GM13977 (cell line): ENCODE data around the gene ACTMAP.

Experiments
- DNase-seq: peaks from one replicate; pipeline ENCODE4 v3.0.0; 2012; ENCODE audit warnings: low spot score
- CTCF ChIP-seq: IDR thresholded peaks from 2 replicates; pipeline ENCODE4 v1.5.1; 2012; ENCODE audit warnings: mild to moderate bottlenecking, control low read depth; ENCODE audit not compliant: insufficient read depth; ENCODE audit errors: extremely low read depth, missing control alignments
- in situ Hi-C: fragments of 300-500 bp; cut with MboI; formaldehyde crosslinking; loops from one replicate; pipeline ENCODE4 v1.12.0; 2022; ENCODE audit warnings: low sequenced_read_pairs, low pct_unique_long_range_greater_than_20kb, mixed read lengths, inconsistent platforms; ENCODE audit not compliant: unreplicated experiment

Gene ACTMAP

GRCh38 chr19:40762754-40763470 is 12.6 kb upstream of the ACTMAP start:
- in situ Hi-C loops: no loop called here
- no peak for DNase-seq

GRCh38 chr19:40759352-40759751 is 9.1 kb upstream of the ACTMAP start:
- TF ChIP-seq CTCF: no peak
- no peak for DNase-seq
- in situ Hi-C loops: no loop called here

More at GRCh38 chr19:40762754-40763470, 12.6 kb upstream of the ACTMAP start:
- no peak for TF ChIP-seq CTCF

GRCh38 chr19:40758491-40758890 is 8.2 kb upstream of the ACTMAP start:
- TF ChIP-seq CTCF: no peak
- DNase-seq: no peak
- in situ Hi-C loops: no loop called here

- in situ Hi-C loops: no loop called here
- DNase-seq: no peak
- TF ChIP-seq CTCF: no peak
These were observed 6.3 kb upstream of the ACTMAP start for GRCh38 chr19:40756502-40757110.

- no peak for TF ChIP-seq CTCF
- in situ Hi-C loops: no loop called here
These were observed 5.5 kb upstream of the ACTMAP start for GRCh38 chr19:40755791-40756190.

GRCh38 chr19:40755248-40755624 is 5.0 kb upstream of the ACTMAP start:
- TF ChIP-seq CTCF: no peak
- in situ Hi-C loops: no loop called here
- no peak for DNase-seq

More at GRCh38 chr19:40755791-40756190, 5.5 kb upstream of the ACTMAP start:
- no peak for DNase-seq
